ENCODE data around the gene HRAS. TPM values are rescaled to one million over a fixed set of nuclear protein-coding genes. Genes with fewer than 3 reads are reported as not detected.

HRAS gene
- total and polyA plus RNA-seq, 2 of the 8 experiments (the other 6 are each of a cell fraction or from before 2014, with no cell fraction given) = 44.3 to 54.7 TPM

GRCh38 chr11:492427-493226 is 42.7 kb downstream of the HRAS start:
- Histone ChIP-seq H3K27me3 (replicated peaks in 1 of 4; ENCODE audit: control insufficient read depth in 3 of 4, extremely low read depth in 1 of 4, insufficient read depth in 3 of 4, low read length in 3 of 4) (no peaks in the 10 kb centered on the region), H2BK15ac (ENCODE audit: low read length) (no peak overlapping the region), H2BK120ac (replicated peaks; ENCODE audit: low read depth, low read length) (no peak overlapping the region), H3K9me3 (ENCODE audit: insufficient read depth in 2 of 2, low read depth in 1 of 2, low read length in 1 of 2) (peaks cover 8 to 9% of the 10 kb centered on the region in 2 experiments; a peak in 3 of 4 replicates), H3K23me2 (ENCODE audit: low read depth, low read length) (no peaks in the 10 kb centered on the region), H4K5ac (ENCODE audit: insufficient read length, low read depth, low read length) (no peak overlapping the region), H2AK5ac (ENCODE audit: low read depth, low read length) (no peak overlapping the region), H3K79me1 (ENCODE audit: low read depth, low read length) (no peaks in the 10 kb centered on the region; the same call in 1 of the 2 replicates), H4K20me1 (replicated peaks in 1 of 2; ENCODE audit: control insufficient read depth in 1 of 2, insufficient read depth in 2 of 2, low read length in 2 of 2) (peaks cover 2 to 12% of the 10 kb centered on the region in 2 experiments), H3K4me3 (ENCODE audit: extremely low read depth in 1 of 4, insufficient read depth in 2 of 4, low read depth in 3 of 4, low read length in 4 of 4) (no peak overlapping the region), H3K9ac (replicated peaks in 1 of 4; ENCODE audit: extremely low read depth in 1 of 4, low read depth in 3 of 4, low read length in 3 of 4) (no peak overlapping the region), H3K4me2 (ENCODE audit: insufficient read depth in 1 of 2, low read depth in 2 of 2, low read length in 2 of 2) (no peak overlapping the region), H2AFZ (ENCODE audit: low read length) (no peak overlapping the region), H3K27ac (ENCODE audit: low read depth, low read length) (no peak overlapping the region), H2BK5ac (ENCODE audit: low read depth, low read length) (no peak overlapping the region), H3K4me1 (replicated peaks in 1 of 4; ENCODE audit: control insufficient read depth in 3 of 4, insufficient read depth in 4 of 4, low read length in 3 of 4) (no peaks in the 10 kb centered on the region), H2BK12ac (ENCODE audit: low read depth, low read length) (no peak overlapping the region), H3K56ac (replicated peaks; ENCODE audit: insufficient read length, low read depth, low read length) (no peak overlapping the region), H2BK20ac (ENCODE audit: low read length) (no peak overlapping the region), H3K23ac (ENCODE audit: insufficient read length) (no peak overlapping the region), H3K4ac (replicated peaks; ENCODE audit: insufficient read length, low read depth, low read length) (no peak overlapping the region), H3K14ac (ENCODE audit: insufficient read length) (no peak overlapping the region), H3K79me2 (ENCODE audit: control insufficient read depth in 1 of 2, insufficient read depth in 2 of 2, low read length in 2 of 2) (no peaks in the 10 kb centered on the region), H3K36me3 (ENCODE audit: control insufficient read depth in 2 of 4, insufficient read depth in 4 of 4, low read length in 3 of 4) (peaks cover 4 to 31% (median 14%) of the 10 kb centered on the region in 4 experiments; a peak in 7 of 8 replicates), H3K18ac (ENCODE audit: extremely low read depth, low read length) (no peak overlapping the region), H4K91ac (replicated peaks; ENCODE audit: insufficient read length, low read length) (no peak overlapping the region), H4K8ac (ENCODE audit: extremely low read depth, insufficient read depth, low read length) (no peak overlapping the region)
- FAIRE-seq = no peak
- POLR2A ChIA-PET (ENCODE audit: partially characterized antibody) = interaction anchor here (0.8 to 3.5 kb wide), 11 partner anchors 12 to 129 kb away, joined by 3 to 41 read pairs (median 4); partner anchors contain the start of genes PHRF1, PTDSS2 and RNH1
- DNase-seq (ENCODE audit: low read depth in 1 of 2, low spot score in 2 of 2) = peak in 1 of 2 experiments; percentile 46
- CTCF ChIA-PET (ENCODE audit: partially characterized antibody) = interaction anchor here (0.9 to 1.6 kb wide), 3 partner anchors 14 to 26 kb away, joined by 3 to 5 read pairs (median 3); no protein-coding TSS in a partner anchor
- 92% methylated on average over 32 of the region's 32 CpGs; no CpG with 5 or more reads in 1 of the 2 experiments for WGBS, 2 experiments (ENCODE audit: extremely low coverage in 1 of 2, insufficient coverage in 1 of 2, insufficient read length in 1 of 2, insufficient replicate concordance in 2 of 2, low coverage in 1 of 2, low lambda C conversion rate in 2 of 2, missing lambda C conversion rate in 1 of 2)
- TF ChIP-seq RBBP5 (IDR thresholded peaks at IDR 0.05; ENCODE audit: borderline replicate concordance, low read depth, low read length) (no peak), KDM5A (IDR thresholded peaks at IDR 0.05; ENCODE audit: low read length) (no peak), EP300 (IDR thresholded peaks at IDR 0.05; ENCODE audit: borderline replicate concordance in 1 of 2, low read depth in 2 of 2, low read length in 2 of 2) (no peak), YY1 (IDR thresholded peaks at IDR 0.05; ENCODE audit: low read depth, low read length) (no peak), HDAC2 (IDR thresholded peaks at IDR 0.05; ENCODE audit: borderline replicate concordance in 1 of 2, low read depth in 2 of 2, low read length in 2 of 2) (no peak), POLR2AphosphoS5 (IDR thresholded peaks at IDR 0.05; ENCODE audit: low read depth, low read length) (no peak), BCL11A (IDR thresholded peaks at IDR 0.05; ENCODE audit: low read depth in 2 of 2, low read length in 2 of 2) (no peak), RNF2 (IDR thresholded peaks at IDR 0.05; ENCODE audit: borderline replicate concordance, low read depth, low read length, missing control alignments, poor library complexity, severe bottlenecking) (no peak), SP1 (IDR thresholded peaks at IDR 0.05; ENCODE audit: low read depth, low read length) (no peak), MAX (IDR thresholded peaks at IDR 0.05) (no peak), TBP (IDR thresholded peaks at IDR 0.05; ENCODE audit: low read depth, low read length) (no peak)

Data from H1 (cell line).